ENCODE measurements around the gene SORL1. TPM values are rescaled to one million over a fixed set of nuclear protein-coding genes. Genes with fewer than 3 reads are reported as not detected.
A peak's percentile ranks its signal among the peaks of the same experiment; 100 is the strongest.

The SORL1 gene
- total RNA-seq, 1 donor from 2014 or later, result 7.1 TPM

DNA sequence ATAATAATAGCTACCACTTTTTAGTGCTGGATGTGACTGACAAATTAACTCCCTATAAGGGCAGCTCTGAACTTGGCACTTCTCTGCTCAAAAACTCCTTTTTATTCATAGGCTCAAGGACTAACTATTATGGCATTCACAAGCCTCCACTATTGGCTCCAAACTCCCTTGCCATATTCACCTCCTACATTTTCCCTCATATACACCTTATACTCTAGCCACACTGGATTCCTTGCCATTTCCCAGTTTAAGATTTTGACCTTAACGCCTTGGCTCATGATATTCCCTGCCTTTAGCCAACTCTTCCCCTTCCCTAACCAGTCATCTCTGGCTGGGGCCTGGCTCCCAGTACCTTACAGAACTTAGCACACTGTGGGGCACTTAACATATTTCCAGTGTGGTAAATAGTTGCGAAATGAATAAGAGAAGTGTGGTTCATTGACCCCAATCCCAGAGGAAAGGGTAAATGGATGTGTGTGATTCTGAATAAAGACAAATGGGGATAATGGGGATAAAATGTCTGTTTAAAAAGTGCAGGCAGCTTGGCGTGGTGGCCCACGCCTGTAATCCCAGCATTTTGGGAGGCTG lies 40.0 kb upstream of the SORL1 start:
- intact Hi-C loops (cut with micrococcal nuclease), result no loop called here
- no peaks in the 10 kb centered on the region for H3K36me3 ChIP-seq
- H3K4me1 ChIP-seq, result peaks cover 26% of the 10 kb centered on the region
- no peak for DNase-seq
- H3K27ac ChIP-seq (replicated peaks), result no peak overlapping the region
- no peaks in the 10 kb centered on the region for H3K9me3 ChIP-seq (replicated peaks)
- TF ChIP-seq, protein P1, sequence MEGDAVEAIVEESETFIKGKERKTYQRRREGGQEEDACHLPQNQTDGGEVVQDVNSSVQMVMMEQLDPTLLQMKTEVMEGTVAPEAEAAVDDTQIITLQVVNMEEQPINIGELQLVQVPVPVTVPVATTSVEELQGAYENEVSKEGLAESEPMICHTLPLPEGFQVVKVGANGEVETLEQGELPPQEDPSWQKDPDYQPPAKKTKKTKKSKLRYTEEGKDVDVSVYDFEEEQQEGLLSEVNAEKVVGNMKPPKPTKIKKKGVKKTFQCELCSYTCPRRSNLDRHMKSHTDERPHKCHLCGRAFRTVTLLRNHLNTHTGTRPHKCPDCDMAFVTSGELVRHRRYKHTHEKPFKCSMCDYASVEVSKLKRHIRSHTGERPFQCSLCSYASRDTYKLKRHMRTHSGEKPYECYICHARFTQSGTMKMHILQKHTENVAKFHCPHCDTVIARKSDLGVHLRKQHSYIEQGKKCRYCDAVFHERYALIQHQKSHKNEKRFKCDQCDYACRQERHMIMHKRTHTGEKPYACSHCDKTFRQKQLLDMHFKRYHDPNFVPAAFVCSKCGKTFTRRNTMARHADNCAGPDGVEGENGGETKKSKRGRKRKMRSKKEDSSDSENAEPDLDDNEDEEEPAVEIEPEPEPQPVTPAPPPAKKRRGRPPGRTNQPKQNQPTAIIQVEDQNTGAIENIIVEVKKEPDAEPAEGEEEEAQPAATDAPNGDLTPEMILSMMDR (IDR thresholded peaks at IDR 0.05; ENCODE audit: borderline replicate concordance), result no peak
- no peaks in the 10 kb centered on the region for H3K27me3 ChIP-seq (ENCODE audit: low read depth)
- H3K4me3 ChIP-seq, result no peak overlapping the region

DNA sequence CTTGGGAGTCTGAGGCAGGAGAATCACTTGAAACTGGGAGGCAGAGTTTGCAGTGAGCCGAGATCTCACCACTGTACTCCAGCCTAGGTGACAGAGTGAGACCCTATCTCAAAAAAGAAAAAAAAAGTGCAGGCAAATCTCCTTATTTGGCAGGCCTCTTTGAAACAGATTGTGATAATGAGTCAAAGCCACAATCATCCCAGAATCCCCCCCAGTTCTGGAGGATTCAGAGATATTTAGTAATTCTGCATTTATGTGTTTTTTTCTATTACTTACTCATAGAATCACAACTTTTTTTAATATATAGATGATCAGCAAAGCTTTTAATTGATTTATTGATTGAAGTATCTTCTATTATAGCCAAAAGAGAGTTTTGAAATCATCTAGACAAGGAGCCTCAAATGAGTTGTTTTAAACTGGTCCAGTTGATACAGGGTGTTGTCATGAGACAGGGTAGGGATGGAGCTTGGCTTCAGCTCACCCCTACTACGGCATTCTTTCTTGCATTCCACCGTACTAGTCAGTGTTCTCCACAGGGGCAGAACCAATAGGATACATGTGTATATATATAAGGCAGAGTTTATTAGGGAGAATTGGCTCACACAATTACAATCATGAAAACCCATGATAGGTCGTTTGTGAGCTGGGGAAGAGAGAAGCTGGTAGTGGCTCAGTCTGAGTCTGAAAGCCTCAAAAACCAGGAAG lies 39.3 kb upstream of the SORL1 start:
- intact Hi-C loops (cut with micrococcal nuclease), result no loop called here
- TF ChIP-seq, protein P1 (IDR thresholded peaks at IDR 0.05; ENCODE audit: borderline replicate concordance), result no peak
- H3K27me3 ChIP-seq (ENCODE audit: low read depth), result no peaks in the 10 kb centered on the region
- H3K36me3 ChIP-seq, result no peaks in the 10 kb centered on the region
- no peaks in the 10 kb centered on the region for H3K9me3 ChIP-seq (replicated peaks)
- DNase-seq, result no peak
- no peak overlapping the region for H3K27ac ChIP-seq (replicated peaks)
- peaks cover 33% of the 10 kb centered on the region for H3K4me1 ChIP-seq
- no peak overlapping the region for H3K4me3 ChIP-seq

GRCh38 chr11:121414141-121414913 lies 37.8 kb upstream of the SORL1 start:
- intact Hi-C loops (cut with micrococcal nuclease), result no loop called here
- Histone ChIP-seq H3K4me3 (no peak overlapping the region), H3K4me1 (peaks cover 40% of the 10 kb centered on the region)

GRCh38 chr11:121415856-121416255 lies 36.3 kb upstream of the SORL1 start:
- TF ChIP-seq, protein P1 (IDR thresholded peaks at IDR 0.05; ENCODE audit: borderline replicate concordance), result no peak
- Histone ChIP-seq H3K9me3 (replicated peaks) (no peaks in the 10 kb centered on the region), H3K36me3 (no peaks in the 10 kb centered on the region), H3K27ac (replicated peaks) (no peak overlapping the region), H3K4me1 (peaks cover 47% of the 10 kb centered on the region), H3K27me3 (ENCODE audit: low read depth) (no peaks in the 10 kb centered on the region), H3K4me3 (no peak overlapping the region)
- no peak for DNase-seq
- intact Hi-C loops (cut with micrococcal nuclease), result no loop called here

More at GRCh38 chr11:121414141-121414913, 37.8 kb upstream of the SORL1 start:
- TF ChIP-seq, protein P1 (IDR thresholded peaks at IDR 0.05; ENCODE audit: borderline replicate concordance), result no peak
- Histone ChIP-seq H3K36me3 (no peaks in the 10 kb centered on the region), H3K9me3 (replicated peaks) (no peaks in the 10 kb centered on the region), H3K27me3 (ENCODE audit: low read depth) (no peaks in the 10 kb centered on the region), H3K27ac (replicated peaks) (no peak overlapping the region)
- no peak for DNase-seq

- no peak overlapping the region for H3K4me3 ChIP-seq
- H3K27ac ChIP-seq (replicated peaks), result peak overlapping the region; percentile 60
- H3K9me3 ChIP-seq (replicated peaks), result no peaks in the 10 kb centered on the region
- H3K4me1 ChIP-seq, result peaks cover 47% of the 10 kb centered on the region
- intact Hi-C loops (cut with micrococcal nuclease), result no loop called here
- DNase-seq, result peak; percentile 81
- TF ChIP-seq, protein P1 (IDR thresholded peaks at IDR 0.05; ENCODE audit: borderline replicate concordance), result no peak
- H3K27me3 ChIP-seq (ENCODE audit: low read depth), result no peaks in the 10 kb centered on the region
- H3K36me3 ChIP-seq, result no peaks in the 10 kb centered on the region
These were observed 35.0 kb upstream of the SORL1 start for GRCh38 chr11:121417055-121417551.
